ENCODE measurements around the gene RHEBL1.

RHEBL1 gene

DNA sequence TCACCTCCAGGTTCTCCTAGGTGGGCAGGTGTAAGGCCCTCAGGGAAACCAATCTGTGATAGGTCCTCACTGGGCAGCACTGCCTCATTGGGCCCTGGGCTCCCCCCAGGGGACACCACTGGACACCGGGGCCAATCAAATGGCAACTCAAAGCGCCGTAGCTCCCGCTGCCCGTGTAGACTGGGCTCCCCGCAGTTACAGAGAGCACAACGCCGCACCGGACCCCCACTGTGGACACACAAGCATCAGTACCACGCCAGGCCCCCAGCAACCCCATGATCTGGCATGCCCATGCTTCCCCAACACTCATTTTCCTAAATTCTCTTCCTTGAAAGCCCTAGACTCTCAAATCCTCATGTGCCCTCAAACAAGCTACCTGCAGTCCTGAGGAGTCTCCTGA lies 15.3 kb downstream of the RHEBL1 start:
- no peak for DNase-seq (ENCODE audit: low read depth)

DNA sequence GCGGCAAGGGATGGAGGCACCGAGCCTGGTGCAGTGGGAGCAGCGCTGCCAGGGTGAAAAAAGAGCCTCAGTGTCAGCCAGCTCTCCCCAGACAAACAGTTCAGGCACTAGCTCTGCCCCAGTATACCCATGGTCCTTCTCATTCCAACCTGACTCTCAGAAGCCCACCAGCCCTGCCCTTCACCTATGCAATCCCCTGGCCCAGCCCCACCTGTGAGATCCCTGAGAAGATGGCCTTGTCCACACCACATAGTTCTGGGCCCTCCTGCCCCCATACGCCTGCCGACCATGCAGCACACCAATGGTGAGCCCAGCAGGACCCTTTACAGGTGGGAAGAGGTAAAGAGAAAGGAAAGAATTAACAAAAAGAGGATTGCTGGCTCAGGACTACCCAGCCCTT lies 15.7 kb downstream of the RHEBL1 start:
- no peak for DNase-seq (ENCODE audit: low read depth)

DNA sequence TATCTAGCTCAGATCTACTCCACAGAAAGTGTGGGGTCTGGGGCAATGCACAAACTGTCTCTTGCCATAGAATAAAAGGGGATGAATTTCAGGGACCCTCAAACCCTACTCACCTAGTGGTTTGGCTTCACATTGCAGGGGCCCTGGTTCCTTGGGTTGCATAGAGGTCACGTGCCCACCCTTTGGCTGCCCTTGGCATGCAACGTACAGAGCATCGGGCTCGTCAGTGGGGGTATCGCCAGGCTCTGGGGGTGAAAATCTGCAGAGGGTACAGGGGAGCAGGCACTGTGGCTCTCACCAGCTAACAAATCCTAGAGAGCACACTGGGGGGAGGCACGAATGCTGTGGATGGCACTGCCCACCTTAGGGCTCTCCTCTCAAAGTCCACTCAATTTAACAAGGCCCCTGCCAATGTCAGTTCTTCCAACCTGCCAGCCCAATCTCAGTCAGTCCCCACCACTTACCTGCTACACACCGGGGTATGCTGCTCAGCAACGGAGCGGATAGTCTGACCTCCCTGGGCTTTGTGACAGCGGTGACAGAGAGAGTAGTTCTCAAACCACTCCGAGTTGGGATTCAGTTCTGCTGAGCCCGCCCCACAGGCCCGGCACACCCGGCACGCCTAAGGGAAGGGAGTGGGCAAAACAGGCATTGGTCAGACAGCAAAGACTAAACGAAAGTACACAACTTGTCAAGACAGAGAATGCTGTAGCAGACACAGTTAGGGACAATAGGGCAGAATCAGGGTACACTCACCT lies 17.1 kb downstream of the RHEBL1 start:
- DNase-seq (ENCODE audit: low read depth), result no peak

DNA sequence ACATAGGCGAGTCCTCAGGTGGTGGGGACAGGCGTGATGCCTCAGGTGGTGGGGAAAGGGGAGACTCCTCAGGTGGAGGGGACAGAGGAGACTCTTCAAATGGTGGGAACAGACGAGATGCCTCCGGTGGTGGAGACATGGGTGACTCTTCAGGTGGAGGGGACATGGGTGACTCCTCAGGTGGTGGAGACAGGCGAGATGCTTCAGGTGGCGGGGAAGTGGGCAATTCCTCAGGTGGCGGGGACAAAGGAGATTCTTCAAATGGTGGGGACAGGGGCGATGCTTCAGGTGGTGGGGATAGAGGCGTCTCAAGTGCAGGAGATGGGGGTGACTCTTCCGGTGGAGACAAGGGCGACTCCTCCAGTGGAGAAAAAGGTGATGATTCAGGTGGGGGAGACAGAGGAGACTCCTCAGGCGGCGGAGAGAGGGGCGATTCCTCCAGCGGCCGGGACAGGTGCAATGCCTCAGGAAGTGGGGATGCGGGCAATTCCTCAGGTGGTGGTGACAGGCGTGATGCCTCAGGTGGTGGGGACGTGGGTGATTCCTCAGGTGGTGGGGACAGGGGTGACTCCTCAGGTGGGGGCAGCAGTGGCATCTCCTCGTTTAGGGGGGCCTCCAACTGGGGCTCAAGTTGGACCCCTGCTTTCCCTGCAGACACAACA lies 17.9 kb downstream of the RHEBL1 start:
- DNase-seq (ENCODE audit: low read depth), result no peak

DNA sequence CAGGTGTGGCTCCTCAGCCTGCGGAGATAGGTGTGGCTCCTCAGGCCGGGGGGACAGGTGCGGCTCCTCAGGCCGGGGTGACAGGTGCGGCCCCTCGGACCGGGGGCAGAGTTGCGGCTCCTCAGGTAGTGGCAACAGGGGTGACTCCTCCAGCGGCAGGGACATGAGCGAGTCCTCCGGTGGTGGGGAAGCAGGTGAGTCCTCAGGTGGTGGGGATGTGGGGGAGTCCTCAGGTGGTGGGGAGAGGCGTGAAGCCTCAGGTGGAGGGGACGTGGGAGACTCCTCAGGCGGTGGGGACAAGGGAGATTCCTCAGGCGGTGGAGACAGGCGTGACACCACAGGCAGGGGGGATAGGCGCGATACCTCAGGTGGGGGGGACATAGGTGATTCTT lies 18.4 kb downstream of the RHEBL1 start:
- DNase-seq (ENCODE audit: low read depth), result no peak

DNA sequence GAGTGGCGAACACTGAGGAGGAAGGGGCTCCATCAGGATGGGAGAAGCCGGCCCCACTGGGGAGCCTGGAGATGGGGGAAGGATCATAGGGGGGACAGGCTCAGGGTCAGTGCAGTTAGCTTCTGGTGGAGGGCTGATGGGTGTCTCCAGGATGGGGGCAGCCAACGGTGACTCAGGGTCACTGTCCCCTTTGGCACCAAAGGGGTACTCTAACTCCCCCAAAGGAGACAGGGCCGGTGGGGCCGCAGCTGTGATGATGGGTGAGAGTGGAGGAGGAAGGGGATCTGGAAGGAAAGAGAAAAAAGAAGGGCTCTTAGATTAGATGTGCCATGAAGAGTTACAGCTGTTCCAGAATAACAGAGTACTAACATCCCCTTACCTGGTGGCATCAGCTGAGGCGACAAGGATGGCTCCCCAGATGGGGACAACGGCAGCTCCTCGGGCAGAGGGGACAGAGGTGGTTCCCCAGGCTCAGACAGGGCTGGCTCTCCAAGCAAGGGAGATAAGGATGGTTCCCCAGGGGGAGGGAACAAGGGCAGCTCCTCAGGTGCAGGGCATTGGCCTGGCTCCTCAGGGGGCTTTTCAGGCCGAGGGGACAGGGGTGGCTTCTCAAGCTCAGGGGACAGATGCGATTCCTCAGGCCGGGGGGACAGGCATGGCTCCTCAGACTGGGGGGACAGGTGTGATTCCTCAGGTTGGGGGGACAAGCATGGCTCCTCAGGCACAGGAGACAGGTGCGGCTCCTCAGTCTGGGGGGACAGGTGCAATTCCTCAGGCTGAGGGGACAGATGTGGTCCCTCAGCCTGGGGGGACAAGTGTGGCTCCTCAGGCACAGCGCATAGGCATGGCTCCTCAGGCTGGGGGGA lies 19.0 kb downstream of the RHEBL1 start:
- DNase-seq (ENCODE audit: low read depth), result no peak

DNA sequence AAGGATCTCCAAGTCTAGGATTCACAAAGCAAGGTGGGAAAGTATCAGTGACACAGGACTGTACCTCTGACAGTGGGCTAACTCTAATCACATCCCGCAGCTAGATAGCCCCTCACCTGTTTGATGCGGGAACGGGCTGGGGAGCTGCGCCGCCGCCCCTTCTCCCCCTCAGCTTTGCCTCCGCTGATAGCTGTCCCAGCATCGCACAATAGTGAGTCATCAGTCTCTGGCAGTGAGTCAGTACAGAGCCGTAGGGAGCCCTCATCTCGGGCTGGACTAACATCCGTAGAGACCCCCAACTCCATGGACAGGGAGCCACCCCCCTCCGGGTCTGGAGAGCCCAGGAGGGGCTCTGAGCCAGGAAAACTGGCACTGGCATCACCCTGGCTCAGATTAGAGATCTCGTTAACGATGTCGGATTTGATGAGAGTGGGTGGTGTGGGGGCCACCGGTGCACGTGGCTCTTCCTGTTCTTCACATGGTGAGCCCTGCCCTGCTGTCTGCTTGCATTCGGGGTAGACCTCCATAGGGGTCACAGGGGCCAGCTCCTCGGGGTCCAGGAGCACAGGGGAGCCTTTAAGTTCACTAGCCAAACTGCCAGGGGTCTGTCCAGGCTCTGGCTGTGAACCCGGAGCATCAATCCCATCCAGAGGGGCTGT lies 20.1 kb downstream of the RHEBL1 start:
- DNase-seq (ENCODE audit: low read depth), result no peak

DNA sequence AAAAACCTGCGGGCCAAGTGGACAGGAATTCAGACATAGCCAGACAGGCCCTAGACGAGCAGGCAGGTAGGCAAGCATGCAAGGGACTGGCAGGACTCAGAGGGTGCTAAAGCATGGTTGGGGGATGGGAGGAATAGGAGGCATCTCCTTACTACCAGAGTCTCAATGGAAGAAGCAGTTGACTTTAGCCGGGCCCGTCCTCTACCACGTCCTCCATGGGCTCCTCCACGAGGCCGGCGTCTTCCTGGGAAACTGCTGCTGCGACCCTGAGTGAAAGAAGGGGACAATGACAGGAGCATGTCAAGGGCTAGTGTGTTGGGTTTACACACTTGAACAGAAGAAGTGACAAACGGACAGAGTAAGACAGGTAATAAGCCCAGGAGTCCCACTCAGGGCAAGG lies 20.8 kb downstream of the RHEBL1 start:
- DNase-seq (ENCODE audit: low read depth), result no peak

DNA sequence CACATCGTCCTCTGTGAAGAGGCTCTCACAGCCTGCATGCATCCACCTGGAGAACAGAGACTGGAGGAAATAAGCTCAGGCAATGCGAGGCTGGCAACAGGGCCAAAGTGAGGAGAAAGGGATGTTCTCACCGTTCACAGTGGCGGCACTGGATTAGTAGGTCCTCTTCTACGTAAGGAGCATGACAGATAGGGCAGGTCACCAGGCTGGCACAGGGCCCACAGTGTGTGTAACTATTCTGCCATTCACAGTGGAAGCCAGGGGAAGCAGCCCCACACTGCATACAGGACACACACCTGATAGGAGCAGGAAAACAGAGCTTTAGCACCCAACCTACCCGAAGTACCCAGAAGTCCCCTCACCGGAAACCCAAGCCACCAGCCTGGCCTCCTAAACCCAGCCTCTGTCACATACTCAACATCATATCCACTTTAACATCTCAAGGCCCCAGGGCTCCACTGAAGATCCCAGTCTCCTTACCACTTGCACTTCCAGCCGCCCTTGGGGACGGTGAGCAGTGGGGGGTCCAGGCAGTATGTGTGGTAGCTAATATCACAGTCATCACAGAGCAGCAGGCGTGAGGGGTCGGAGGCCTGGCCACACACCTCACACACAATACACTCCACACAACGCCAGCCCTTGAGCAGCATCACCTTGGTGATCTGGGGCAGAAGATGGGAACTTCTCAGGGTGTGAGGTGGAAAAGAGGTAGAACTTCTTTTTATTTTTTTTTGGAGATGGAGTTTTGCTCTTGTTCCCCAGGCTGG lies 23.5 kb downstream of the RHEBL1 start:
- DNase-seq (ENCODE audit: low read depth), result no peak

DNA sequence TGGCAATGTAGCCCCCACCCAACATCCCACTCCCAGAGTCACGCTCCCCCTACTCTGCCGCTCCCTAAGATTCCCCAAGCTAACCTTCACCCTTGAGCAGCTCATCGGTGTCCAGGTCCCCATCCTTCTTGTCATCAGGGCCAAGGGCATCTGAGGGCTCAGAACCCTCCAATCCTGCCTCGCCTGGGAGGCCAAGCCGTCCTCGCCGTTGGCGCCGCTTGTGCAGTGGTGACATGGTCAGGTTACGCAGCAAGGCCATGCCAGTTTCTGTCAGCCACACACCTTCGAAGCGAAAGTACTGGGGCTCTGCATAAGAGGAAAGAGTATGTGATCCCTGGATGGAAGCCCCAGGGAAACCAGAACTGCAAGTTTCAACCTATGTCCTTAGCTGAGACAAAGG lies 25.1 kb downstream of the RHEBL1 start:
- DNase-seq (ENCODE audit: low read depth), result no peak

DNA sequence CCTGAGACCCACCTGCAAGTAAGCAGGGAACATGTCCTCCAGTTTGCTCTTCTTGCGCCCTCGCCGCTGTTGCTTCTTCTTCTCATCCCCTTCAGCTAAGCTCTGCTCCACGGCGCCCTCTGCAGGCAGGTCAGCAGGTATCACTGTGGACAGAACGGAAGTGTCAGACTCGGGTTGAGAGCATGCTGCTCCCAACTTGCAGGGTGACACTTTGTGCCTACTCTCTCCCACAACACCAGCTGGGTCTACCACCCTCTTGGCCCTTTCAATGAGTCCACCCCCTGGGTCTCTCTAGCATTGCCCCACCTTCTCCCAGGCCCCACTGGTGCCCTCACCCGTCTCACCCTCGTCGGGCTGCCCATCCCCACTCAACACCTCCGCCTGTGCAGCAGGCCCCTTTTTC lies 25.9 kb downstream of the RHEBL1 start:
- no peak for DNase-seq (ENCODE audit: low read depth)

DNA sequence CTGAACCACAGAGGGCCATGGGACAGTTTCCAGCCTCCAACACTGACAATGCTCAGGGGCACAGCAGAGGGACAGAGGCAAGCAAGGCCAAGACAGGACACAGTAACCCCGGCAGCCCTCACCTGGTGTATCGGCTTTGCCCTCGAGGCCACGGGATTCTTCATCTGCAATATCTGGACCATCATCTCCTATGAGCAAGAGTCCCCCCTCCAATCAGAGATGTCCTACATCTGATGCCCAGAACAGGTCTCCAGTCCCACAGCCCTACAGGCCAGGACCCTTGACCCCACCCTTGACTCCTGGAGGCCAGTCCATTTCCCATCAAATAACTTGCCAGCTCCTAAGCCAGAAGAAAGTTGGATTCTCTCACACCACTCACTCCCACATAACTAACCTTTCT lies 26.5 kb downstream of the RHEBL1 start:
- DNase-seq (ENCODE audit: low read depth), result no peak

DNA sequence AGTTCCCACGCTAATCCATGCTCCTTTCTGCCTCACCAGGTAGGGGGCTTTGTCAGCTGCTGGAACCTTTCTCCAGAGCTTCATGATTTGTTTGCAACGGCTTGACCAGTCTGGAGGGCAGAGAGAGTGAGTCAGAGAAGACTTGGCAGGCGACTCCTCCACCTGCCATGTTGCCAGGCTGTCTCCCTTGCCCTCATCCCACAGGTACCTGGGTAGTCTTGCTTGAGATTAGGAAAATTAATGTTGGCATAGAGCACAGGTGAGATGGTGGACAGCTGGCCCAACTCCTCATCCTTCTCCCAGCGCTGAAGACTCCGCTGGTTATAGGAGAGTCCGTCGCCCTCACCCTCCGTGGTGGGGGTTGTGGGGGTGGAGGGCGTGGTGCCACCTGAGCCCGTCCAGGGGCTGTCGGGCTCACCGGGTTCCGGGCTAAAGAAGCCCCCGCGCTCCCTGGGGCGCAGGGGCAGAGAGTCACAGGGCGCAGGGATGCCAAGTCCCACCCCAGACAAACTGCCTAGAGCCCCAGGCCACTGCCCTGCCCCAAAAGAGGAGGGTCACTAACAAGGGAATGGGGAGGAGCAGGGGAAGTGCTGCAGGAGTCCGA lies 27.8 kb downstream of the RHEBL1 start:
- no peak for DNase-seq (ENCODE audit: low read depth)

DNA sequence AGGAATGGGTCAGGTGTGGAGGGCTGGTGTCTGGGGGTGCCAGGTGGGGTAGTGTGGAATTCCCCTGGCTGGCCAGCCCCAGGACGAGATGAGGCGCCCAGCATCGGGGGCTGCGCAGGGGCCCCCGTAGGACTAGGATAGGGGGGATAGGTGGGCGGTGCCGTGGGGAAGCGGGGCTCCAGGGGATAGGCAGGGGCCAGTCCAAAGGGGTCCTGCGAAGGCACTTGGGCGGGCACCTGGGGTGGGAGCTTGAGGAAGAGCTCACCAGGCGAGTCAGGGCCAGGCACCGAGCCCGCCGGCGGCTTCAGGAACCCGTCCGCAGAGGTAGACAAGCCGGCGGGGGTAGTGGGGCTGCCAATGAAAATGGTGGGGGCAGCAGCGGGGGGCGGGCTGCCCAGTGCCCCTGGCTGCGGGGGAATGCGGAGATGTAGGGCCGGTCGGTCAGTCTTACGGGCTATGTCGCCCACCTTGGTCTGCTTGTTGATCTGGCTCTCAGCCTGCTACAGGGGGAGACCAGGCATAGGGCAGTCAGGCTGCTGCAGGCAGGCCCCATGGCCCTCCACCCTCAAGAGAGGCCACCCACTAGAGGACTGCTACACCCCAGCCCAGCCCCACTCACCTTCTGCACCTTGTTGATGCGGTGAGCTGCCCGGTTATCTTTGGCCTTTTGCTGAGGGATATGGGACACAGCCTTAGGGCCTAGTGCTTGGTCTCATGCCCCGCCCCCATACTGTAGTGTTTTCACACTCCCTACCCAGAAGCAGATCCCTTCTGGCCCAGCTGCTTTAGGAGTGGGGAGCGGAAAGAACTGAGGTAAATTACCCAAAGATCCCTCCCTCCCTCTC lies 28.5 kb downstream of the RHEBL1 start:
- DNase-seq (ENCODE audit: low read depth), result no peak

DNA sequence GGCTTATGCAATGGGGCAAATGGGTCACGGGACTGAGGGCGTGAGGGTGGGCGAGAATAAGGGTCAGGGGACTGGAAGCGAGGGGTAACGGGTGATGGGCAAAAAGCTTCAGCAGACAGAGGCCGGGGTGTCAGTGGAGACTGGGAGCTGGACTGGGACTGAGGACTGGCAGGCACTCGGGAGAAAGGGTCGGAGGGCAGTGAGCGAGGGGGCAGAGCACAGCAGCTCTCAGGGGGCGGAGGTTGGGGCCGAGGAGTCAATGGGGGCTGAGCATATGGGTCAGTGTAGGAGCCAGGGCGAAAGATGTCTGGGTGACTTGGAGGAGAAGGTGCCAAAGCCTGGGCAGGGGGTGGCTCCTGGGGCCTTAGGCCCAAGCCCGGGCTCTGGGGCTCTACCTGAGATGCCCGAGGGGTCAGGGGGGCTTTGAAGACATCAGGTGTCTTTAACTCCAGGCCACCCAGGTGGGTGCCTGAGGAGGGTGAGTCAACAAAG lies 29.4 kb downstream of the RHEBL1 start:
- DNase-seq (ENCODE audit: low read depth), result no peak

DNA sequence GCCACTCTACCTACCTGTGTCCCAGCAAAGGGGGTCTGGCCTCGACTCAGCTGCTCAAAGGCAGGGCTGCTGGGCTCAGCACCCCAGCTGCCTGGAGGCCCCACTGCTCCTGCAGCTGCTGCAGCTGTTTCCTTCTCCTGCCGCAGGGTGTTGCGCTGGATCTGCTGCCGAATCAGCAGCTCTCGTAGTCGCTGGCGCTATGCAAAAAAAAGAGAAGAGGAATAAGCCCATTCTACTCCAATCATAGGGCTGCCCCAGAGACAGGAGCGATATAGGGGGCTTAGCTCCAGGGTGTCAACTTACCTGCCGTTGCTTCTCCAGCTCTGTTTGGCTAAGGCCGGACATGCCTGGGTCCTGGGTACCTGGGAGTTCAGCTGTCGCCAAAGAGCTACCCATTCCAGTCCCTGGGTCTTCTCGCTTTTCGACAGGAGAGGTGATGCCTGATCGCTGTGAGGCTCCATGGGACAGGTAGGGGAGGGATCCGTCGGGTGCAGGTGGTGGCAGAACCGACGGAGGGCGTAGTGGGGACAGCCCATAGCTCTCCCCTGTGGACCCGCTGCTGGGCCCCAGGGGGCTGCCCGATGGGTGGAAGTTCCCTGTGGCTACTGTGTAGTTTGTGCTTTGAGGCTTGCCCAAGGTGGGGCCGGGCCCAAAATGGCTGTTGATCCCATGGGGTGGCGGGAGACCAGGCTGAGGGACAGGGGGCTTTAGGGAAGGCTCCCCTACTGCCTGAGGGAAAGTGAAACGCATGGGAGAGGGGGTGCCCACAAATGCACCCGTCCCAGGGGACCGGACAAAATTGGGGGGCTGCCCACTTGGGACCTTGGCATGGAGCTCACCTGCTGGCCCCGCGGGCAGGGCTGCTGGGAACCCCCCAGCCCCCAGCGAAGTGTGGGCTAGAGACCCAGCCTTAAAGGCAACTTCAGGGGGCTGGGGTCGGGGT lies 30.1 kb downstream of the RHEBL1 start:
- no peak for DNase-seq (ENCODE audit: low read depth)

DNA sequence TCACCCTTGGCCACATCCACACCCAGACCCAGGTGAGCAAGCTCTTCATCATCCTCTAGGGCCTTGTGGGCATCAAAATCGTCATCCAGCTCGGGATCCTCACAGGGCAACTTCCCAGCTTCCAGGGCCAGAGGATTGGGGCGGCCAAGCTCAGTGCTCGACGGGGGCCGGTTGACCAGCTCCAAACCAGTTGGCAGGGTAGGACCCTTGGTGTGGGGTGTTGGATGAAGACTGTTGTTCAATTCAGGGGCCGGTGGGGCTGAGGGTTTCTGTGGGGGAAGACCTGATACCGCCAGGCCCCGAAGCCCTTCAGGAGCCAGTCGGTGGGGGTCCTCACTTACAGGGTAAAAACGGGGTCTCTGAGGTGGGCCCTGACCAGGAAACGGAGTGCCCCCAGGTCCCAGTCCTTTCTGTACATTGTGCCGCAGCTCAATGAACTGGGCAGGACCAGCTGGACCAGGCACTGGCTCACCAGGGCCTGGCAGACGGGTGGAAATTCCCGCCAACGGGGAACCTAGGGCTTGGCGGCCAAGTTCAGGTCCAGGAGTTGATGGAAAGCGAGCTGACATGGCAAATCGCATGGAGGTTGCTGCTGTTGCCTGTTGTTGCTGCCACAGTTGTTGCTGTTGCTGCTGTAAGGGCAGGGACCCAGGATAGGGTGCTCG lies 31.4 kb downstream of the RHEBL1 start:
- no peak for DNase-seq (ENCODE audit: low read depth)

DNA sequence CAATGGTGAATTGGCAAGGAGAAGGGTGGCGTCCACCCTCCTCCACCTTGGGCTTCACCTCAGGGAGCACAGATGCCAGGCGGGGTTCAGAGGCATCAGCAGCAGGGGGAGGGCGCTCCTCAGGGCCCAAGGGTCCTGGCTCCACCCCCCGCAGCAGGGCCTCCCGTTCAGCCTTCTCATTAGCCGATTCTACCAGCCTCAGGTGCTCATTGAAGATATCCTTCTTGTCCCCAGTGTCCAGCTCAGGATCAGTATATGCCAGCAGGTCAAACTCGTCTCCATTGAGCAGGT lies 31.9 kb downstream of the RHEBL1 start:
- no peak for DNase-seq (ENCODE audit: low read depth)
